Body of pancreas (tissue), 4 donors: ENCODE results near the gene ETV3.

Experiments
- CTCF ChIP-seq, 7 experiments: fragments of 450-650 bp in 4 of 7; fragments of 200-600 bp in 3 of 7; sonication (generic) in 3 of 7; IDR thresholded peaks; one replicate each; pipeline ENCODE4 v1.5.1; 2016 to 2019; ENCODE audit warnings: antibody characterized with exemption in 7 of 7
- POLR2A ChIP-seq, 3 donors: fragments of 450-650 bp; IDR thresholded peaks; one replicate each; pipeline ENCODE4 v1.6.1; 2016; ENCODE audit warnings: antibody characterized with exemption in 3 of 3, mild to moderate bottlenecking in 2 of 3

DNA sequence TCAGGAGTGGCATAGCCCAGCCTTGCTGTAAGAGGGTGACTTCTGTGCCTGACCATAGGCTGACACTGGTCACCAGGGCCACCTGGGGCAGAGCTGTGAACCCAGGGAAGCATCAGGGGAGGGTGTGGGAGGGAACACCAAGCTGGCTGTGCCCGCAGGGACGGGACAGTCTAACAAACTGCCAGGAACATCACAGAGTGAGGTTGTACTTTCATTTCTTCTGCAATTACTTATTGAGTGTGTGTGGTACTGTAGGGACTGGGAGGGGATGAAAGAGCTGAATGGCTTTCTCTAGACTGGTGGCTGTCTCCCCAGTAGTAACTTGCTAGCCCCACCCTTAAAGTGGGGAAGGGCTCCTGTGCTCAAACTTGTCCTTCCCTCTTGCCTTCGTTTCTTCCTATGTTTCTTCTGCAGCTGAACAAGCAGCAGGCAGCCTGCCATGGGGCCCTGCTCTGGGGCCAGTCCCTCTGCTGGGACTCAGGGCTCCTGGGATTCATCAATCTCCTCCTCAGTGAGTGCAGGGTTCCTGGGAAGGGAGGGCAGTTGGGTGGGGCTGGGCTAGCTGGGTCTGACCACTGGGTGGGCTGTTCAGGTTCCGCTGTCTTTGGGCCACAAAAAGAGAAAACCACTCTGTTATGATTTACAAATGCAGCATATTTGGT lies 39.7 kb upstream of the ETV3 start:
- TF ChIP-seq CTCF (IDR thresholded peaks at IDR 0.05) (no peak), POLR2A (IDR thresholded peaks at IDR 0.05) (no peak)
